NCI-H2196 (cell line): Measurements from ENCODE around the gene TOR1AIP2.
"Not testable (repeated sequence)": the region's sequence is repeated elsewhere in the genome, so short reads cannot be mapped to it uniquely, and the experiment has no call there.

Source experiments
- DNase-seq: peaks from one replicate; lab custom pipeline; 2025; ENCODE audit not compliant: unreplicated experiment; lab: John Stamatoyannopoulos, UW

TOR1AIP2 gene

GRCh38 chr1:179875596-179876299 is 1.9 kb downstream of the TOR1AIP2 start:
- DNase-seq = no peak

- DNase-seq = no peak
Measured at GRCh38 chr1:179873438-179873851, 4.2 kb downstream of the TOR1AIP2 start.

- DNase-seq = no peak
Measured at GRCh38 chr1:179872558-179872957, 5.0 kb downstream of the TOR1AIP2 start.

- no peak for DNase-seq
Measured at GRCh38 chr1:179871940-179872339, 5.7 kb downstream of the TOR1AIP2 start.

- no peak for DNase-seq
Measured at GRCh38 chr1:179870870-179871269, 6.7 kb downstream of the TOR1AIP2 start.

- DNase-seq = peak; percentile 20
Measured at GRCh38 chr1:179867493-179868330, 9.9 kb downstream of the TOR1AIP2 start.

- DNase-seq = no peak
Measured at GRCh38 chr1:179866616-179867015, 11.0 kb downstream of the TOR1AIP2 start.

- DNase-seq = no peak
Measured at GRCh38 chr1:179865377-179865776, 12.2 kb downstream of the TOR1AIP2 start.

- no peak for DNase-seq
Measured at GRCh38 chr1:179860652-179861051, 17.0 kb downstream of the TOR1AIP2 start.

- DNase-seq = no peak
Measured at GRCh38 chr1:179857009-179857408, 20.6 kb downstream of the TOR1AIP2 start.

- no peak for DNase-seq
Measured at GRCh38 chr1:179856296-179856695, 21.3 kb downstream of the TOR1AIP2 start.

- DNase-seq = not testable (repeated sequence)
Measured at GRCh38 chr1:179855831-179856230, 21.8 kb downstream of the TOR1AIP2 start.

GRCh38 chr1:179853102-179853501 is 24.5 kb downstream of the TOR1AIP2 start:
- DNase-seq = no peak

GRCh38 chr1:179848233-179848632 is 29.4 kb downstream of the TOR1AIP2 start:
- DNase-seq = no peak

GRCh38 chr1:179840107-179840506 is 37.5 kb downstream of the TOR1AIP2 start:
- no peak for DNase-seq

GRCh38 chr1:179836686-179837445 is 40.7 kb downstream of the TOR1AIP2 start:
- not testable (repeated sequence) for DNase-seq

- DNase-seq = no peak
Measured at GRCh38 chr1:179831852-179832699, 45.5 kb downstream of the TOR1AIP2 start.

- peak; percentile 7 for DNase-seq
Measured at GRCh38 chr1:179831225-179831624, 46.4 kb downstream of the TOR1AIP2 start.

- DNase-seq = no peak
Measured at GRCh38 chr1:179828554-179829110, 49.0 kb downstream of the TOR1AIP2 start.

- no peak for DNase-seq
Measured at GRCh38 chr1:179826626-179827280, 50.9 kb downstream of the TOR1AIP2 start.
